ENCODE data around the gene BCAM.

The BCAM gene

DNA sequence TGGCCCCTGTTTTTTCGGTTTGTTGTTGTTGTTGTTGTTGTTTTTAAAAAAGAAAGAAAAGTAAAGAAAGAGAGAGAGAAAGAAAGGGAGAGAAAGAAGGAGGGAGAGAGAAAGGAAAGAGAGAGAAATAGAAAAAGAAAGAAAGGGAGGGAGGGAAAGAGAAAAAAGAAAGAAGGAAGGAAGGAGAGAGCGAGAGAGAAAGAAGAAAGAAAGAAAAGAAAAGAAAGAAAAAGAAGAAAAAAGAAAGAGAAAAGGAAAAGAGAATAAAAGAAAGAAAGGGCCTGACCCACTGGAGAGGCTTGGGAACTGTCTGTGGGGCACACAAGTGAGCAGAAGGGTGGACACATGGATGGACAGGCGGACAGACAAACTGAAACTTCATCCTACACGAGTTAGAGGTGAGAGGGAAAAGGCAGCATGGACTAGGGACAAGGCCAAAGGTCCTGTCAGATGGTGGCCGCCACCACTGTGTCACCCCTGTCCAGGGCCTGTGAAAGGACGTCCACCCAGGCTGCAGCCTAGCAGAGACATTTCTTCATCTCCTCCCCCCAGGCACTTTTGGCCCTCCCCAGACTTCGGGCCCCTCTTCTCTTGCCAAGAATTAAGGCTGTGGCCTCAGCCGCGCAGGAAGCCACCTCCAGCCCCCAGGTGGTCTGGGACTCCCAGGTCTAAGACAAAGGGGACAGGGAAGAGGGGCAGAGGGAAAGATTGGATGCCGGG, 9.1 kb upstream of the BCAM start:
- no peak overlapping the region for H3K27ac ChIP-seq
- no peak overlapping the region for H3K4me3 ChIP-seq (ENCODE audit: low read depth, low read length)
- in situ Hi-C loops (cut with HindIII; ENCODE audit: low pct_ligation_motif_present, low sequenced_read_pairs), result no loop called here
- H3K27me3 ChIP-seq (replicated peaks), result no peaks in the 10 kb centered on the region
- no peaks in the 10 kb centered on the region for H3K36me3 ChIP-seq (replicated peaks)
- no peak for DNase-seq
- TF ChIP-seq, protein P1, sequence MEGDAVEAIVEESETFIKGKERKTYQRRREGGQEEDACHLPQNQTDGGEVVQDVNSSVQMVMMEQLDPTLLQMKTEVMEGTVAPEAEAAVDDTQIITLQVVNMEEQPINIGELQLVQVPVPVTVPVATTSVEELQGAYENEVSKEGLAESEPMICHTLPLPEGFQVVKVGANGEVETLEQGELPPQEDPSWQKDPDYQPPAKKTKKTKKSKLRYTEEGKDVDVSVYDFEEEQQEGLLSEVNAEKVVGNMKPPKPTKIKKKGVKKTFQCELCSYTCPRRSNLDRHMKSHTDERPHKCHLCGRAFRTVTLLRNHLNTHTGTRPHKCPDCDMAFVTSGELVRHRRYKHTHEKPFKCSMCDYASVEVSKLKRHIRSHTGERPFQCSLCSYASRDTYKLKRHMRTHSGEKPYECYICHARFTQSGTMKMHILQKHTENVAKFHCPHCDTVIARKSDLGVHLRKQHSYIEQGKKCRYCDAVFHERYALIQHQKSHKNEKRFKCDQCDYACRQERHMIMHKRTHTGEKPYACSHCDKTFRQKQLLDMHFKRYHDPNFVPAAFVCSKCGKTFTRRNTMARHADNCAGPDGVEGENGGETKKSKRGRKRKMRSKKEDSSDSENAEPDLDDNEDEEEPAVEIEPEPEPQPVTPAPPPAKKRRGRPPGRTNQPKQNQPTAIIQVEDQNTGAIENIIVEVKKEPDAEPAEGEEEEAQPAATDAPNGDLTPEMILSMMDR (IDR thresholded peaks at IDR 0.05; ENCODE audit: low read depth, low read length, missing control alignments), result no peak

DNA sequence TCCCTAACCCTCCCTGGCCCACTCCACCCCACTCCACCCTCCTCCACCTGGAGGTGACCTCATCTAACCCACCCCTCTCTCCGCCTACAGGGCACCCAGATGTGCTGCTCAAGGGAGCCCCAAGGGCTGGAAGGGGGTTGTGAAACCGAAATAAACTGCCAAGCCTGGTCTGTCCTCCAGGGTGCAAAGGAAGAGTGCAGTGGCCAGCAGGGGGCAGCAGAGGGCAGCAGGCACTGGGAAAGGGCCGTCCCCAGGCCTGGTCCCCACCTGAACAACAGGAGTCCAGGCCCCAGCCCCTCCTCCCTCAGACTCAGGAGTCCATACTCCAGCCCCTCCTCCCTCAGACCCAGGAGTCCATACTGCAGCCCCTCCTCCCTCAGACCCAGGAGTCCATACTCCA, 8.4 kb upstream of the BCAM start:
- H3K27ac ChIP-seq, result no peak overlapping the region
- no peaks in the 10 kb centered on the region for H3K36me3 ChIP-seq (replicated peaks)
- H3K27me3 ChIP-seq (replicated peaks), result no peaks in the 10 kb centered on the region
- no peak overlapping the region for H3K4me3 ChIP-seq (ENCODE audit: low read depth, low read length)
- in situ Hi-C loops (cut with HindIII; ENCODE audit: low pct_ligation_motif_present, low sequenced_read_pairs), result no loop called here
- DNase-seq, result peak; percentile 57
- TF ChIP-seq, protein P1 (IDR thresholded peaks at IDR 0.05; ENCODE audit: low read depth, low read length, missing control alignments), result peak; percentile 98

DNA sequence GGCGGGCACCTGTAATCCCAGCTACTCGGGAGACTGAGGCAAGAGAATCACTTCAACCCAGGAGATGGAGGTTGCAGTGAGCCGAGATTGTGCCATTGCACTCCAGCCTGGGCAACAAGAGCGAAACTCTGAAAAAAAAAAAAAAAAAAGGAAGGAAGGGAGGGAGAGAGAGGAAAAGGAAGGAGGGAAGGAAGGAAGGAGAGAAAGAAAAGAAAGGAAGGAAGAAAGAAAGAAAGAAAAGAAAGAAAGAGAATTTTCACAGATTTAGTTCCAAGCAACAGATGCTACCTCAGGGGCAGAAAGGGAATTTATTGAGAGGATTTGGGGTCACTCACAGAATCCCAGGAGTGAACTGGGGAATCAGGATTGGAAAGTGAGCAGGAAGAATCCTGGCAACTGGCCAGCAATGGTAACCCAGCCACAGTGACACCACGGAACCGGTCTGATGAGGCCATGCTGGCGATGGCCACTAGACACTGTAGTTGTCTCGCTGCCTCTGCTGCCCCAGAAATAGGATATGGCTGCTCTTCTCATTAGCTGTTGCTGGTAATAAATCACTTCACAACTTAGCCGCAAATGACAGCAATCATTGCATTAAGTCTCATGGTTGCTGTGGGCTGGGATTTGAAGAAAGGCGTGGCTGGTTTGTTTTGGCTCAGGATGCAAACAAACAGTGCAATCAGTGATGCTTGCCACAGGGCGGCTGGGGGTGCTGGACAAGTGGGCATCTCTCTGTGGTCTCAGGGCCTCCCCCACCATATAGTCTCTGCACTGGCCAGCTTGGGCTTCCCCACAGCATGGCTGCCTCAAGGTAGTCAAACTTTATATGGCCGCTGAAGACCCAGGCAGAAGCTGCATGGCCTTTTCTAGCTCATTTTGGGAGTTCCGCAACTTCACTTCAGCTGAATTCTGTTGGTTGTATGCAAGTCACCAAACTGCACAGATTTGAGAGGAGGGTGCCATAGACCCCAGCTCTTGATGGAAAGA, 5.2 kb upstream of the BCAM start:
- Histone ChIP-seq H3K36me3 (replicated peaks) (no peaks in the 10 kb centered on the region), H3K4me3 (ENCODE audit: low read depth, low read length) (no peak overlapping the region), H3K27ac (no peak overlapping the region), H3K27me3 (replicated peaks) (no peaks in the 10 kb centered on the region)
- TF ChIP-seq, protein P1 (IDR thresholded peaks at IDR 0.05; ENCODE audit: low read depth, low read length, missing control alignments), result no peak
- DNase-seq, result no peak
- in situ Hi-C loops (cut with HindIII; ENCODE audit: low pct_ligation_motif_present, low sequenced_read_pairs), result no loop called here

DNA sequence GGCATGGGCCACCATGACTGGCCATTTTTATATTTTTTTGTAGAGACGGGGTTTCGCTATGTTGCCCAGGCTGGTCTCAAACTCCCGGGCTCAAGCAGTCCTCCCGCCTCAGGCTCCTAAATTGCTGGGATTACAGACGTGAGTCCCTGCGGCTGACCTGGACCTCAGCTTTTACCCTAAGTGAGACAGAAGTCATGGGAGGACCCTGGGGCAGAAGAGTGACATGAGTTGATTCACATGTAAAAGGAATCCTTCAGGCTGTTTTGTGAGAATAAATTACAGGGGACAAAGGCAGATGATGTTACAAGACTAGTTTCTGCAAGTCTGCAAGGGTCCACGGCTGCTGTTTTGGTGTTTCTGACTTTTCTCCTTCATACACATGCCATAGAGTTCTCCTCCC, 2.6 kb upstream of the BCAM start:
- no peak for DNase-seq
- Histone ChIP-seq H3K4me3 (ENCODE audit: low read depth, low read length) (no peak overlapping the region), H3K36me3 (replicated peaks) (no peaks in the 10 kb centered on the region), H3K27me3 (replicated peaks) (no peaks in the 10 kb centered on the region), H3K27ac (no peak overlapping the region)
- in situ Hi-C loops (cut with HindIII; ENCODE audit: low pct_ligation_motif_present, low sequenced_read_pairs), result no loop called here
- TF ChIP-seq, protein P1 (IDR thresholded peaks at IDR 0.05; ENCODE audit: low read depth, low read length, missing control alignments), result no peak

DNA sequence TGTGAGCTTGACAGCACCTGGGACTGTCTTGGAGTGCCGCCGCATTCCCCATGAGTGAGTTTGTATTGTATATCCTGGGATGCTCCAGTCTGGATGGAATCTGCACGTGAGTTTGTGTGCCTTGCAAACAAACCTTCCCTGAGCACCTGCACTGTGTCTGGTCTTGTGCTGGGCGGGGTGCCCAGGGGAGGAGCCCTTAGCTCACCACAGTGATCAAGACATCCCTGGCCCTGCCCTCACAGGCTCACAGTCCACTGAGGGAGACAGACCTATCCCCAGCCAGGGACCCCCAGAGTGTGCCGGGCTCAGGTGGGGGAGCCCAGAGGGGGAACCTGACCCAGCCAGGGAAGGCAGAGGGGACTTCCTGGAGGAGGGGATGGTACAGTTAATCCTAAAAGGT, 1.7 kb upstream of the BCAM start:
- TF ChIP-seq, protein P1 (IDR thresholded peaks at IDR 0.05; ENCODE audit: low read depth, low read length, missing control alignments), result no peak
- Histone ChIP-seq H3K27me3 (replicated peaks) (no peaks in the 10 kb centered on the region), H3K4me3 (ENCODE audit: low read depth, low read length) (no peak overlapping the region), H3K36me3 (replicated peaks) (no peaks in the 10 kb centered on the region), H3K27ac (no peak overlapping the region)
- in situ Hi-C loops (cut with HindIII; ENCODE audit: low pct_ligation_motif_present, low sequenced_read_pairs), result no loop called here
- DNase-seq, result no peak
